Effector memory CD4-positive, alpha-beta T cell (primary cell): ENCODE measurements around the gene ARHGAP42.

ENCODE experiments used
- DNase-seq, 3 donors: peaks; one replicate each; pipeline ENCODE4 v3.0.0-alpha.2; 2020
- H3K27ac ChIP-seq: 2 replicates; pipeline ENCODE4 v1.7.0; 2013; ENCODE audit warnings: mild to moderate bottlenecking, low read length, moderate library complexity; ENCODE audit not compliant: insufficient read depth, poor library complexity, severe bottlenecking
- H3K27me3 ChIP-seq: replicated peaks from 2 replicates; pipeline ENCODE4 v1.7.0; 2013; ENCODE audit warnings: mild to moderate bottlenecking, low read length; ENCODE audit not compliant: insufficient read depth, control insufficient read depth, poor library complexity, severe bottlenecking
- H3K36me3 ChIP-seq: 2 replicates; pipeline ENCODE4 v1.7.0; 2013; ENCODE audit warnings: mild to moderate bottlenecking, low read length, moderate library complexity; ENCODE audit not compliant: control insufficient read depth, insufficient read depth
- H3K4me1 ChIP-seq: 2 replicates; pipeline ENCODE4 v1.7.0; 2013; ENCODE audit warnings: low read length, mild to moderate bottlenecking; ENCODE audit not compliant: control insufficient read depth, insufficient read depth, poor library complexity, severe bottlenecking
- H3K4me3 ChIP-seq: 2 replicates; pipeline ENCODE4 v1.7.0; 2013; ENCODE audit warnings: low read length, low read depth, mild to moderate bottlenecking; ENCODE audit not compliant: insufficient read depth, poor library complexity, severe bottlenecking
- H3K9me3 ChIP-seq: 2 replicates; pipeline ENCODE4 v1.7.0; 2013; ENCODE audit warnings: mild to moderate bottlenecking, low read length, moderate library complexity; ENCODE audit not compliant: control insufficient read depth

Gene ARHGAP42

GRCh38 chr11:100833276-100833675, 146.2 kb downstream of the ARHGAP42 start:
- Histone ChIP-seq H3K27me3 (no peaks in the 10 kb centered on the region), H3K9me3 (no peaks in the 10 kb centered on the region), H3K36me3 (no peaks in the 10 kb centered on the region), H3K27ac (no peak overlapping the region), H3K4me3 (no peak overlapping the region), H3K4me1 (no peaks in the 10 kb centered on the region)
- no peak for DNase-seq

- Histone ChIP-seq H3K27ac (no peak overlapping the region), H3K4me3 (no peak overlapping the region), H3K9me3 (no peaks in the 10 kb centered on the region), H3K27me3 (no peaks in the 10 kb centered on the region), H3K4me1 (no peaks in the 10 kb centered on the region), H3K36me3 (no peaks in the 10 kb centered on the region)
- DNase-seq: no peak
Measured at GRCh38 chr11:100835854-100836253, 148.8 kb downstream of the ARHGAP42 start.

- no peak for DNase-seq
- Histone ChIP-seq H3K4me1 (no peaks in the 10 kb centered on the region), H3K36me3 (no peaks in the 10 kb centered on the region), H3K27ac (no peak overlapping the region), H3K4me3 (no peak overlapping the region), H3K27me3 (no peaks in the 10 kb centered on the region), H3K9me3 (no peaks in the 10 kb centered on the region)
Measured at GRCh38 chr11:100837311-100837710, 150.2 kb downstream of the ARHGAP42 start.

GRCh38 chr11:100841711-100842407, 154.8 kb downstream of the ARHGAP42 start:
- no peak for DNase-seq
- H3K4me1 ChIP-seq: no peaks in the 10 kb centered on the region
- no peaks in the 10 kb centered on the region for H3K36me3 ChIP-seq
- H3K27ac ChIP-seq: no peak overlapping the region
- no peak overlapping the region for H3K4me3 ChIP-seq
- no peaks in the 10 kb centered on the region for H3K27me3 ChIP-seq
- H3K9me3 ChIP-seq: no peaks in the 10 kb centered on the region

GRCh38 chr11:100847696-100848216, 160.7 kb downstream of the ARHGAP42 start:
- DNase-seq: no peak
- Histone ChIP-seq H3K4me1 (no peaks in the 10 kb centered on the region), H3K36me3 (no peaks in the 10 kb centered on the region), H3K4me3 (no peak overlapping the region), H3K27ac (no peak overlapping the region), H3K9me3 (no peaks in the 10 kb centered on the region), H3K27me3 (no peaks in the 10 kb centered on the region)

GRCh38 chr11:100849009-100849900, 162.2 kb downstream of the ARHGAP42 start:
- Histone ChIP-seq H3K4me3 (no peak overlapping the region), H3K4me1 (no peaks in the 10 kb centered on the region), H3K27me3 (no peaks in the 10 kb centered on the region), H3K27ac (no peak overlapping the region), H3K36me3 (no peaks in the 10 kb centered on the region), H3K9me3 (no peaks in the 10 kb centered on the region)
- no peak for DNase-seq

GRCh38 chr11:100849901-100850235, 162.8 kb downstream of the ARHGAP42 start:
- H3K27me3 ChIP-seq: no peaks in the 10 kb centered on the region
- H3K27ac ChIP-seq: no peak overlapping the region
- H3K4me1 ChIP-seq: no peaks in the 10 kb centered on the region
- no peaks in the 10 kb centered on the region for H3K9me3 ChIP-seq
- no peak overlapping the region for H3K4me3 ChIP-seq
- no peaks in the 10 kb centered on the region for H3K36me3 ChIP-seq
- no peak for DNase-seq

- H3K36me3 ChIP-seq: no peaks in the 10 kb centered on the region
- no peak for DNase-seq
- H3K4me1 ChIP-seq: no peaks in the 10 kb centered on the region
- H3K27ac ChIP-seq: no peak overlapping the region
- H3K4me3 ChIP-seq: no peak overlapping the region
- no peaks in the 10 kb centered on the region for H3K27me3 ChIP-seq
- H3K9me3 ChIP-seq: no peaks in the 10 kb centered on the region
Measured at GRCh38 chr11:100851147-100851546, 164.1 kb downstream of the ARHGAP42 start.

- Histone ChIP-seq H3K36me3 (no peaks in the 10 kb centered on the region), H3K4me3 (no peak overlapping the region), H3K27me3 (no peaks in the 10 kb centered on the region), H3K27ac (no peak overlapping the region), H3K4me1 (no peaks in the 10 kb centered on the region), H3K9me3 (no peaks in the 10 kb centered on the region)
- no peak for DNase-seq
Measured at GRCh38 chr11:100851584-100852152, 164.6 kb downstream of the ARHGAP42 start.
